HepG2 (cell line): ENCODE data around the gene SETD7. TPM values are rescaled to one million over a fixed set of nuclear protein-coding genes. Genes with fewer than 3 reads are reported as not detected.

Source experiments
- ATAC-seq: fragments of 200-7000 bp; cut with Tn5 transposase; 3 replicates; pipeline ENCODE4 v1.9.1; 2020; ENCODE audit warnings: mild to moderate bottlenecking, moderate library complexity
- BruUV-seq: library from RNA; stranded (reverse); fragments of 400-500 nt; replicated peaks from 2 replicates; lab custom pipeline; 2021; lab: Mats Ljungman, UMichigan
- CTCF ChIA-PET: fragments of 300-600 bp; formaldehyde crosslinking; extraction: SDS; loops from one replicate; lab custom pipeline; 2021; ENCODE audit warnings: low total read pairs, inconsistent platforms, low intra/inter-chr PET ratio; lab: Yijun Ruan, JAX
- POLR2A ChIA-PET: fragments of 350-600 bp; sonication (Branson Sonifier 250); formaldehyde crosslinking; loops from one replicate; lab custom pipeline; 2020; ENCODE audit warnings: antibody characterized with exemption, inconsistent platforms; lab: Yijun Ruan, JAX
- DNase-seq: peaks from one replicate; pipeline ENCODE4 v3.0.0-alpha.2; 2015; ENCODE audit warnings: low spot score
- FAIRE-seq: peaks from 3 replicates; lab custom pipeline; 2011; peaks lifted over from hg19 to GRCh38; lab: Jason Lieb, UNC
- H2AFZ ChIP-seq: one replicate; pipeline ENCODE4 v1.6.1; 2011; ENCODE audit warnings: low read length, inconsistent platforms
- H3K27ac ChIP-seq: fragments of 300-600 bp; 3 replicates; pipeline ENCODE4 v1.8.0; 2011; ENCODE audit warnings: mixed run types, mild to moderate bottlenecking, mixed read lengths, low read length, inconsistent platforms; ENCODE audit not compliant: insufficient read depth; ENCODE audit errors: extremely low read length
- H3K27me3 ChIP-seq, 2 experiments: fragments of 200-600 bp in 1 of 2; 2 replicates in 1 of 2; 3 replicates in 1 of 2; pipeline versions ENCODE4 v1.6.0 to v1.8.0; 2011; ENCODE audit warnings: low read length in 2 of 2, mild to moderate bottlenecking in 2 of 2, moderate library complexity in 2 of 2, inconsistent platforms in 1 of 2; ENCODE audit not compliant: insufficient read depth in 2 of 2, control insufficient read depth in 1 of 2
- H3K36me3 ChIP-seq, 2 experiments: fragments of 200-600 bp in 1 of 2; replicated peaks in 1 of 2; 2 replicates in 1 of 2; 3 replicates in 1 of 2; pipeline versions ENCODE4 v1.5.1 to v1.8.0; 2011; ENCODE audit warnings: low read length in 2 of 2, inconsistent platforms in 1 of 2; ENCODE audit not compliant: insufficient read depth in 2 of 2, control insufficient read depth in 1 of 2
- H3K4me1 ChIP-seq: 2 replicates; pipeline ENCODE4 v1.5.1; 2012; ENCODE audit warnings: low read length, inconsistent platforms; ENCODE audit not compliant: insufficient read depth
- H3K4me2 ChIP-seq: 2 replicates; pipeline ENCODE4 v1.6.0; 2011; ENCODE audit warnings: low read depth, low read length, inconsistent platforms
- H3K4me3 ChIP-seq, 3 experiments: fragments of 200-600 bp in 1 of 3; sonication (generic), shearing (Covaris generic) in 1 of 3; replicated peaks in 1 of 3; 2 replicates each; pipeline ENCODE4 v1.5.1; 2011 to 2016; ENCODE audit warnings: low read length in 3 of 3, inconsistent platforms in 2 of 3, low read depth in 2 of 3, mild to moderate bottlenecking in 2 of 3, control low read depth in 1 of 3, mixed read lengths in 1 of 3; ENCODE audit not compliant: insufficient read depth in 1 of 3
- H3K79me2 ChIP-seq: one replicate; pipeline ENCODE4 v1.6.1; 2011; ENCODE audit warnings: low read length, inconsistent platforms; ENCODE audit not compliant: insufficient read depth
- H3K9ac ChIP-seq: 2 replicates; pipeline ENCODE4 v1.6.0; 2011; ENCODE audit warnings: mild to moderate bottlenecking, low read depth, low read length, inconsistent platforms; ENCODE audit not compliant: insufficient read depth
- H3K9me3 ChIP-seq: 2 replicates; pipeline ENCODE4 v1.5.1; 2012; ENCODE audit warnings: mild to moderate bottlenecking, low read length
- H4K20me1 ChIP-seq: 2 replicates; pipeline ENCODE4 v1.6.0; 2011; ENCODE audit warnings: inconsistent platforms, mild to moderate bottlenecking, low read length, moderate library complexity; ENCODE audit not compliant: insufficient read depth
- FOXJ3 ChIP-seq: sonication (generic); formaldehyde crosslinking; IDR thresholded peaks from 2 replicates; pipeline ENCODE4 v1.4.0; 2020; ENCODE audit warnings: missing genetic modification reagents, mild to moderate bottlenecking, borderline replicate concordance
- MYPOP ChIP-seq: sonication (generic); formaldehyde crosslinking; IDR thresholded peaks from 2 replicates; pipeline ENCODE4 v1.8.1; 2023; ENCODE audit warnings: mild to moderate bottlenecking, moderate library complexity, missing genetic modification reagents
- STAT5B ChIP-seq: sonication (generic); formaldehyde crosslinking; IDR thresholded peaks from 2 replicates; pipeline ENCODE4 v1.4.0; 2020; ENCODE audit warnings: missing genetic modification reagents
- ZFP41 ChIP-seq: sonication (generic); formaldehyde crosslinking; IDR thresholded peaks from 2 replicates; pipeline ENCODE4 v1.4.0; 2020; ENCODE audit warnings: mild to moderate bottlenecking, missing genetic modification reagents, borderline replicate concordance
- ZNF574 ChIP-seq: sonication (generic); formaldehyde crosslinking; IDR thresholded peaks from 2 replicates; pipeline ENCODE4 v1.4.0; 2020; ENCODE audit warnings: missing genetic modification reagents
- ZNF691 ChIP-seq: sonication (generic); formaldehyde crosslinking; IDR thresholded peaks from 2 replicates; pipeline ENCODE4 v1.4.0; 2020; ENCODE audit warnings: missing genetic modification reagents, low read depth, mild to moderate bottlenecking, borderline replicate concordance
- ZNF768 ChIP-seq: sonication (generic); formaldehyde crosslinking; IDR thresholded peaks from 2 replicates; pipeline ENCODE4 v1.4.0; 2020; ENCODE audit warnings: missing genetic modification reagents
- WGBS: methylation state at CpG from one replicate; pipeline ENCODE4 v1.1.6; 2017; ENCODE audit warnings: low lambda C conversion rate; 5-methylcytosine and 5-hydroxymethylcytosine counted together
- in situ Hi-C: cut with HindIII; loops from 2 replicates; pipeline ENCODE4 v1.10.0; 2017; ENCODE audit warnings: low pct_unique_long_range_greater_than_20kb; ENCODE audit not compliant: extremely low pct_ligation_motif_present
- intact Hi-C: fragments of 100-400 bp; cut with micrococcal nuclease; formaldehyde crosslinking; loops from one replicate; pipeline ENCODE4 v1.10.0; 2022; ENCODE audit not compliant: unreplicated experiment
- polyA plus RNA-seq, 8 experiments: library from polyadenylated mRNA; depleted of rRNA in 3 of 8; stranded (reverse) in 7 of 8; unstranded in 1 of 8; fragments of >200 nt; fragmentation: Illumina TruSeq in 4 of 8; extraction: Trizol in 4 of 8; gene quantifications; 2 replicates each; pipeline versions ENCODE4 v1.2.1 to v1.2.3, GENCODE V29; 2011 to 2016; ENCODE audit warnings: low read depth in 4 of 8, missing spikeins in 1 of 8, mixed read lengths in 1 of 8; ENCODE audit not compliant: insufficient read depth in 1 of 8
- total RNA-seq, 5 experiments: library from RNA; depleted of rRNA; stranded (reverse); fragments of >200 nt; fragmentation: Illumina TruSeq; extraction: Trizol; gene quantifications; 2 replicates each; pipeline ENCODE4 v1.2.3, GENCODE V29; 2016; ENCODE audit warnings: low read depth in 1 of 5

The SETD7 gene
- total and polyA plus RNA-seq, 2 of the 13 experiments (the other 11 are each of a cell fraction or from before 2014, with no cell fraction given), result 0.08 to 0.22 TPM

DNA sequence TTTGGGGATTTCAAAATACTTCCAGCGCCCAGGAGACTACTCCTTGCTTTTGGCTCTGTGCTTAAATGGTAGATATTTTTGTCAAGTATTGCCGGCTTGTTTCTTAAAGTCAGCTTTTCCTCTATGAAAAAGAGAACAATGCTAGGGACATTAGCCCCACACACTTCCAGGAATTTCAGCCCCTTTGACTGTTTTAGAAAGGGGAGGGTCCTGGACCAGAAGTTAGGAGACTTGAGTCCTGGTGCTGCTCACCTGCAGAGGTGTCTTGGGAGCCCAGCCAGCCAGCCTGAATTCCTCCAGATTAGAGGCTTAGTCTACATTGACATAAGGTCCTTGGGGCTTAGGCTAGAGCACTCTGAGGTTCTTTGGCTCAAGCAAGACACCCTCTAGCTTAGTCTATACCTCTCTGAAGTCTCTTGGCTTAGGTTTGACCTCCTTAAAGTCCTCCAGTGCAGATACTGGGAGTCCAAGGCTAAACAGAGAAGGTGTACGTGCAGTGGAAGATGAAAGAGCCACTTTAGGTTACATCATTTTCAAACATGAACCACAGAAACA lies 1.6 kb upstream of the SETD7 start:
- Histone ChIP-seq H3K4me1 (peaks cover 40% of the 10 kb centered on the region), H3K4me3 (0 out of 6 replicates have a peak overlapping the region, but pooled peaks of 1 of the 3 experiments have one; percentile 54), H3K9me3 (no peaks in the 10 kb centered on the region), H3K9ac (no peak overlapping the region)
- in situ Hi-C loops, result no loop called here
- POLR2A ChIA-PET, result no interaction called here
- ATAC-seq, result no peak
- no peak for DNase-seq
- no peak for TF ChIP-seq STAT5B (CRISPR knock-in tag)
- TF ChIP-seq FOXJ3 (CRISPR knock-in tag), result no peak
- TF ChIP-seq ZNF768, result no peak
- TF ChIP-seq ZNF574 (CRISPR knock-in tag), result no peak
- no peak for TF ChIP-seq ZNF691 (CRISPR knock-in tag)
- TF ChIP-seq ZFP41, result no peak
- no peak for TF ChIP-seq MYPOP (CRISPR knock-in tag)
- TF ChIP-seq, all 625 proteins: peak for 0
- Histone ChIP-seq H2AFZ (no peak overlapping the region), H3K27ac (no peak overlapping the region), H3K36me3 (no peaks in the 10 kb centered on the region), H3K79me2 (no peaks in the 10 kb centered on the region), H3K27me3 (peaks cover 6 to 73% of the 10 kb centered on the region in 2 experiments), H4K20me1 (no peaks in the 10 kb centered on the region; the same call in 1 of the 2 replicates), H3K4me2 (peak overlapping the region; percentile 88; the same call in 1 of the 2 replicates)
- intact Hi-C loops, result no loop called here
- BruUV-seq, result no TSS peak
- WGBS, result 19% methylated on average over 3 of the region's 3 CpGs
- CTCF ChIA-PET, result no interaction called here
- no peak for FAIRE-seq
